HCT116 (cell line): ENCODE measurements around the gene ESRRG.

Experiments used
- CTCF ChIP-seq, 3 experiments: fragments of 200-600 bp in 1 of 3; sonication (generic) in 1 of 3; IDR thresholded peaks in 2 of 3; conservative IDR thresholded peaks in 1 of 3; 2 replicates each; pipeline ENCODE4 v1.5.1; 2012 to 2017; ENCODE audit warnings: low read depth in 2 of 3, low read length in 2 of 3, antibody characterized with exemption in 1 of 3, borderline replicate concordance in 1 of 3, control low read depth in 1 of 3, mild to moderate bottlenecking in 1 of 3, mixed read lengths in 1 of 3, mixed run types in 1 of 3, moderate library complexity in 1 of 3; ENCODE audit not compliant: insufficient read depth in 1 of 3
- FOSL1 ChIP-seq: IDR thresholded peaks from 2 replicates; pipeline ENCODE4 v1.6.1; 2012; ENCODE audit warnings: low read depth
- MAX ChIP-seq: IDR thresholded peaks from 2 replicates; pipeline ENCODE4 v1.6.1; 2012
- POLR2AphosphoS5 ChIP-seq: IDR thresholded peaks from 2 replicates; pipeline ENCODE4 v1.6.1; 2011; ENCODE audit warnings: mild to moderate bottlenecking, low read depth, low read length, moderate library complexity
- SRF ChIP-seq: IDR thresholded peaks from 2 replicates; pipeline ENCODE4 v1.6.1; 2012; ENCODE audit warnings: low read depth

- TF ChIP-seq SRF (no peak), CTCF (IDR thresholded peaks at IDR 0.05 in 2 of 3, conservative IDR thresholded peaks at IDR 0.05 in 1 of 3; ENCODE audit: borderline replicate concordance in 1 of 3, insufficient read depth in 1 of 3, low read depth in 2 of 3, low read length in 2 of 3) (no peak), POLR2AphosphoS5 (no peak), FOSL1 (no peak), MAX (no peak)
Observed at GRCh38 chr1:216766633-216767327, 43.6 kb upstream of the ESRRG start.
